MM.1S (cell line): Measurements from ENCODE around the gene NMRK2.

Experiments used
- EZH2 ChIP-seq: fragments of 300-600 bp; sonication (generic); optimal IDR thresholded peaks from 2 replicates; pipeline ENCODE3; 2017; ENCODE audit warnings: low read depth, mild to moderate bottlenecking, antibody characterized with exemption, low read length, mixed read lengths
- EZH2phosphoT487 ChIP-seq: fragments of 300-600 bp; sonication (generic); IDR thresholded peaks from 2 replicates; pipeline ENCODE4 v1.6.1; 2018; ENCODE audit warnings: antibody characterized with exemption, low read length
- TF ChIP-seq, protein P1 (sequence below): fragments of 300-600 bp; sonication (generic); IDR thresholded peaks from 2 replicates; pipeline ENCODE4 v1.5.1; 2016; ENCODE audit warnings: antibody characterized with exemption, low read length, mixed read lengths

- TF ChIP-seq EZH2phosphoT487 (no peak), EZH2 (no peak)
- TF ChIP-seq, protein P1, sequence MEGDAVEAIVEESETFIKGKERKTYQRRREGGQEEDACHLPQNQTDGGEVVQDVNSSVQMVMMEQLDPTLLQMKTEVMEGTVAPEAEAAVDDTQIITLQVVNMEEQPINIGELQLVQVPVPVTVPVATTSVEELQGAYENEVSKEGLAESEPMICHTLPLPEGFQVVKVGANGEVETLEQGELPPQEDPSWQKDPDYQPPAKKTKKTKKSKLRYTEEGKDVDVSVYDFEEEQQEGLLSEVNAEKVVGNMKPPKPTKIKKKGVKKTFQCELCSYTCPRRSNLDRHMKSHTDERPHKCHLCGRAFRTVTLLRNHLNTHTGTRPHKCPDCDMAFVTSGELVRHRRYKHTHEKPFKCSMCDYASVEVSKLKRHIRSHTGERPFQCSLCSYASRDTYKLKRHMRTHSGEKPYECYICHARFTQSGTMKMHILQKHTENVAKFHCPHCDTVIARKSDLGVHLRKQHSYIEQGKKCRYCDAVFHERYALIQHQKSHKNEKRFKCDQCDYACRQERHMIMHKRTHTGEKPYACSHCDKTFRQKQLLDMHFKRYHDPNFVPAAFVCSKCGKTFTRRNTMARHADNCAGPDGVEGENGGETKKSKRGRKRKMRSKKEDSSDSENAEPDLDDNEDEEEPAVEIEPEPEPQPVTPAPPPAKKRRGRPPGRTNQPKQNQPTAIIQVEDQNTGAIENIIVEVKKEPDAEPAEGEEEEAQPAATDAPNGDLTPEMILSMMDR: no peak
These were observed 13.0 kb downstream of the NMRK2 start for GRCh38 chr19:3945838-3946237.
